KMS-11 (cell line): ENCODE data around the gene RHBDD2.

Source experiments
- H2AFZ ChIP-seq: fragments of 200-600 bp; sonication (generic); 2 replicates; pipeline ENCODE4 v1.6.1; 2016; ENCODE audit warnings: antibody characterized with exemption, mixed run types, low read depth
- H3K27ac ChIP-seq: fragments of 200-600 bp; sonication (generic); 2 replicates; pipeline ENCODE4 v1.6.1; 2016; ENCODE audit warnings: mild to moderate bottlenecking, mixed run types
- H3K27me3 ChIP-seq: fragments of 200-600 bp; sonication (generic); 2 replicates; pipeline ENCODE4 v1.6.1; 2017; ENCODE audit warnings: mild to moderate bottlenecking, low read depth, mixed run types, moderate library complexity; ENCODE audit not compliant: insufficient read depth
- H3K36me3 ChIP-seq: fragments of 200-600 bp; sonication (generic); 2 replicates; pipeline ENCODE4 v1.6.1; 2017; ENCODE audit warnings: mild to moderate bottlenecking, mixed run types; ENCODE audit not compliant: insufficient read depth
- H3K4me1 ChIP-seq: fragments of 200-600 bp; sonication (generic); 2 replicates; pipeline ENCODE4 v1.6.1; 2016; ENCODE audit warnings: mild to moderate bottlenecking, low read depth, mixed run types; ENCODE audit not compliant: poor library complexity, severe bottlenecking
- H3K4me2 ChIP-seq: fragments of 200-600 bp; sonication (generic); 2 replicates; pipeline ENCODE4 v1.7.0; 2016; ENCODE audit warnings: mild to moderate bottlenecking, mixed run types
- H3K4me3 ChIP-seq: fragments of 200-600 bp; sonication (generic); IDR thresholded peaks from 2 replicates; pipeline ENCODE4 v1.6.1; 2017; ENCODE audit warnings: low read depth, low read length, mixed read lengths; ENCODE audit not compliant: insufficient read depth
- H3K79me2 ChIP-seq: fragments of 200-600 bp; sonication (generic); 2 replicates; pipeline ENCODE4 v1.6.1; 2016; ENCODE audit warnings: low read depth, mixed run types; ENCODE audit not compliant: insufficient read depth
- H3K9ac ChIP-seq: fragments of 200-600 bp; sonication (generic); 2 replicates; pipeline ENCODE4 v1.6.1; 2016; ENCODE audit warnings: mild to moderate bottlenecking, mixed run types
- H4K20me1 ChIP-seq: fragments of 200-600 bp; sonication (generic); 2 replicates; pipeline ENCODE4 v1.6.1; 2016; ENCODE audit warnings: mild to moderate bottlenecking, mixed run types; ENCODE audit not compliant: insufficient read depth
- TF ChIP-seq, protein P1 (sequence below): fragments of 200-600 bp; sonication (generic); conservative IDR thresholded peaks from 2 replicates; pipeline ENCODE4 v1.6.1; 2017; ENCODE audit warnings: low read depth, mild to moderate bottlenecking, antibody characterized with exemption, low read length, moderate library complexity, mixed read lengths

The RHBDD2 gene

DNA sequence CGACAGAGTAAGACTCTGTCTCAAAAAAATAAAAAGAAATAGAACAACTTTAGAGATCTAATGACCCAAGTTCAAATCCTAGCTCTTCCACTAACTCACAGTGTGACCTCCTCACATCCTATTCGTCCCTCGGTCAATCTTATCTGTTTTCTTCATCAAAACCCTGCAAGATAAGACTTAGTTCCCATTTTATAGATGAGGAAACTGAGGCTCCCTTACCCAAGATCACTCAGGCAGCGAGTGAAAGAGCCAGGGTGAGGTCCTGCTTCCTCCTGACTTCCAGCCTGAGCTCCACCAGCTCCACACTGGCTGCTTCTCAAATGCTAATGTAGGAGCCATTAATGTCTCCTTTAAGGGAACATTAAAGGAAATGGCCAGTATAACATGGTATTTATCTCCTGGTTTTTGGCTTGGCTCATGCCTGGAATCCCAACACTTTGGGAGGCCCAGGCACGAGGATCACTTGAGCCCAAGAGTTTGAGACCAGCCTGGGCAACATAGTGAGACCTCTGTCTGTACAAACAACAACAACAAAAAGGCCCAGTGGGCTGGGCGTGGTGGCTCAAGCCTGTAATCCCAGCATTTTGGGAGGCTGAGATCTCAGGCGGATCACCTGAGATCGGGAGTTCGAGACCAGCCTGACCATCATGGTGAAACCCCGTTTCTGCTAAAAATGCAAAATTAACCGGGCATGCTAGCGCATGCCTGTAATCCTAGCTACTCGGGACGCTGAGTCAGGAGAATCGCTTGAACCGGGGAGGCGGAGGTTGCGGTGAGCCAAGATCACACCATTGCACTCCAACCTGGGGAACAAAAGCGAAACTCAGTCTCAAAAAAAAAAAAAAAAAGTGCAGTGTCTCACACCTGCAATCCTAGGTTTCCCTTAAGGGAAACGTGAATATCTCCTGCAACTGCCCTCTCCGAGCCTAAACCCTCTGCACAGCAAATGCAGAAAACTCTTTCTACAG lies 3.4 kb upstream of the RHBDD2 start:
- TF ChIP-seq, protein P1, sequence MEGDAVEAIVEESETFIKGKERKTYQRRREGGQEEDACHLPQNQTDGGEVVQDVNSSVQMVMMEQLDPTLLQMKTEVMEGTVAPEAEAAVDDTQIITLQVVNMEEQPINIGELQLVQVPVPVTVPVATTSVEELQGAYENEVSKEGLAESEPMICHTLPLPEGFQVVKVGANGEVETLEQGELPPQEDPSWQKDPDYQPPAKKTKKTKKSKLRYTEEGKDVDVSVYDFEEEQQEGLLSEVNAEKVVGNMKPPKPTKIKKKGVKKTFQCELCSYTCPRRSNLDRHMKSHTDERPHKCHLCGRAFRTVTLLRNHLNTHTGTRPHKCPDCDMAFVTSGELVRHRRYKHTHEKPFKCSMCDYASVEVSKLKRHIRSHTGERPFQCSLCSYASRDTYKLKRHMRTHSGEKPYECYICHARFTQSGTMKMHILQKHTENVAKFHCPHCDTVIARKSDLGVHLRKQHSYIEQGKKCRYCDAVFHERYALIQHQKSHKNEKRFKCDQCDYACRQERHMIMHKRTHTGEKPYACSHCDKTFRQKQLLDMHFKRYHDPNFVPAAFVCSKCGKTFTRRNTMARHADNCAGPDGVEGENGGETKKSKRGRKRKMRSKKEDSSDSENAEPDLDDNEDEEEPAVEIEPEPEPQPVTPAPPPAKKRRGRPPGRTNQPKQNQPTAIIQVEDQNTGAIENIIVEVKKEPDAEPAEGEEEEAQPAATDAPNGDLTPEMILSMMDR, result no peak
- peak overlapping the region; percentile 88 for H3K4me2 ChIP-seq
- no peaks in the 10 kb centered on the region for H4K20me1 ChIP-seq
- H3K4me1 ChIP-seq, result peaks cover 76% of the 10 kb centered on the region
- peaks cover 15% of the 10 kb centered on the region for H3K79me2 ChIP-seq
- H3K4me3 ChIP-seq, result no peak overlapping the region
- peak overlapping the region; percentile 24; the same call in 1 of the 2 replicates for H2AFZ ChIP-seq
- no peaks in the 10 kb centered on the region for H3K36me3 ChIP-seq
- H3K9ac ChIP-seq, result peak overlapping the region; percentile 43; the same call in 1 of the 2 replicates
- H3K27me3 ChIP-seq, result no peaks in the 10 kb centered on the region
- H3K27ac ChIP-seq, result peak overlapping the region; percentile 89

DNA sequence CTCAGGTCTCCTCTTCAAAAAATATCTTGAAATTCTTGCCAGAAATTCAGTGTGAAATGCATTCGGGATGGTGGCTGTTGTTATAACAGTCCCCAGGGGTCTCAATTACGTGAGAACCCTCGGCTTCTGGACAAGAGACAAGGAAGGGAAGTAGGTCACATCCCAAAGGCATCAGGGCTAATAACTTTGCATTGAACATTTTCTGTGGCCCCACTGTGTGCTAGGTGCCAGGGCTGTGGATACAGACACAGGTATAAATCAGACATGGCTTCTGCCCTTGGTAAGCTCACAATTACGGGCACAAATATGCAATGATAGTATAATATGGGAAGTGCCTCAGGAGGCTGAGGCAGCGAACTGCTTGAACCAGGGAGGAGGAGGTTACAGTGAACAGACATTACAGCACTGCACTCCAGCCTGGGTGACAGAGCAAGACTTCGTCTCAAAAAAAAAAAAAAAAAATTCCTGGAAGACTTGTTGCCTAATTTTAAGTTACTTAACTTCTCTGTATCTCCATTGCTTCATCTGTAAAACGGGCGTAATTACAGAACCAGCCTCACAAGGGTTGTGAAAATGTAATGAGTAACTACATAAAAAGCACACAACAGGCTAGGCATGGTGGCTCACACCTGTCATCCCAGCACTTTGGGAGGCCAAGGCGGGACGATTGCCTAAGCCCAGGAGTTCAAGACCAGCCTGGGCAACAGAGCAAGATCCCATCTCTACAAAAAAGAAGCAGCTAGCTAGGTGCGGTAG lies 2.5 kb upstream of the RHBDD2 start:
- H4K20me1 ChIP-seq, result no peaks in the 10 kb centered on the region
- TF ChIP-seq, protein P1, result 0 out of 2 replicates have a peak, but pooled peaks have one; percentile 0
- H3K4me2 ChIP-seq, result peak overlapping the region; percentile 88
- H3K9ac ChIP-seq, result peak overlapping the region; percentile 43; the same call in 1 of the 2 replicates
- peak overlapping the region; percentile 89 for H3K27ac ChIP-seq
- H2AFZ ChIP-seq, result peak overlapping the region; percentile 24; the same call in 1 of the 2 replicates
- peaks cover 21% of the 10 kb centered on the region for H3K79me2 ChIP-seq
- H3K36me3 ChIP-seq, result no peaks in the 10 kb centered on the region; the same call in 1 of the 2 replicates
- H3K4me1 ChIP-seq, result peaks cover 80% of the 10 kb centered on the region
- no peaks in the 10 kb centered on the region for H3K27me3 ChIP-seq
- H3K4me3 ChIP-seq, result no peak overlapping the region

DNA sequence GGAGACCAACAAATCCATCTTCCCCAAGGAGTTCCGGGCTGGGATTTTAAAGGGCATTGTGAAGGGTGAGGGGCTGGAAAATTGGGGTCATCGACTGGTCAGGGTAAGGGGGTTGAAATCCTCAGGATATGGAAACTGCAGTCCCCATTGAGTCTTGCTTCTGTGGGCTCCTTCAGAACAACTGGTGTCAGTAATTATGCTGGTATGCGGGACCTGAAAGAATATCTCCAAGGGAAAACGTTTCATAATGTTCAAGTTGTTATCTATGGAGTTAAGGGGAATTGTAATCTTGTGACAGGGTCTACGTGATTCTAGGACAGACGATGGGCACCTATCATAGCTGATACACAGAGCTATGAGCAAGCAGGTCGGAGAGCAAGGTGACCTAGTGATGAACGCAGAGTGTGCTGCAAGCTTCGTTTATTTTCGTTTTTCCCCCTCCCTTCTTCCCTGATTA lies 494 bp upstream of the RHBDD2 start:
- peaks cover 61% of the 10 kb centered on the region for H3K4me1 ChIP-seq
- H4K20me1 ChIP-seq, result no peaks in the 10 kb centered on the region
- no peak overlapping the region for H3K4me3 ChIP-seq
- H2AFZ ChIP-seq, result peak overlapping the region; percentile 69
- H3K79me2 ChIP-seq, result peaks cover 21% of the 10 kb centered on the region
- TF ChIP-seq, protein P1, result no peak
- peaks cover 13% of the 10 kb centered on the region; the same call in 1 of the 2 replicates for H3K36me3 ChIP-seq
- no peaks in the 10 kb centered on the region for H3K27me3 ChIP-seq
- H3K4me2 ChIP-seq, result peak overlapping the region; percentile 59
- H3K9ac ChIP-seq, result no peak overlapping the region; the same call in 1 of the 2 replicates
- peak overlapping the region; percentile 30; the same call in 1 of the 2 replicates for H3K27ac ChIP-seq

DNA sequence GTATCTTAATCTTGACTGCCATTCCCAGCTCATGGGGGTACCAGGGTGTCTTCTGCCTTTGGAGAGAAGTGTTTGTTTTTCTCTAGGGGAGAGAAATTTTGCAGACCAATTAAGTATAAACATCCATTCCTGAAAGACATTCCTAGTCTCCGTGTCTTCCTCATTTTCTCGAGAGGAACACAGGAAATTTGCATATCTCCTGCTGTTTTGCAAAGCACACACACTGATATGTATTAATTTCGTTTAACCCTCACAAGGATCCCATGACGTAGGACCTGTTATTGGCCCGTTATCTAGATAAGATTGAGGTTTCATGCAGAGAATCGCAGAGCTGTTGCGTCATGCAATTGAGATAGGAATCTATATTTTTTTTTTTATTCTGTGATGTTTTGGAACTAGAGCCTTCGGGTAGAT lies 944 bp downstream of the RHBDD2 start:
- no peaks in the 10 kb centered on the region for H4K20me1 ChIP-seq
- peaks cover 48% of the 10 kb centered on the region for H3K4me1 ChIP-seq
- peak overlapping the region; percentile 91 for H3K4me2 ChIP-seq
- TF ChIP-seq, protein P1, result no peak
- peaks cover 13% of the 10 kb centered on the region; the same call in 1 of the 2 replicates for H3K36me3 ChIP-seq
- H3K79me2 ChIP-seq, result peaks cover 21% of the 10 kb centered on the region
- H3K9ac ChIP-seq, result peak overlapping the region; percentile 59; the same call in 1 of the 2 replicates
- no peaks in the 10 kb centered on the region for H3K27me3 ChIP-seq
- peak overlapping the region; percentile 43; the same call in 1 of the 2 replicates for H2AFZ ChIP-seq
- H3K27ac ChIP-seq, result peak overlapping the region; percentile 29; the same call in 1 of the 2 replicates
- H3K4me3 ChIP-seq, result peak overlapping the region; percentile 77
